Hepatocyte (in vitro differentiated cells): ENCODE measurements around the gene AGPS. TPM values are rescaled to one million over a fixed set of nuclear protein-coding genes. Genes with fewer than 3 reads are reported as not detected.

Source experiments
- DNase-seq: peaks from one replicate; pipeline ENCODE4 v3.0.0-alpha.2; 2016; ENCODE audit warnings: low spot score
- H2AFZ ChIP-seq: fragments of 200-600 bp; sonication (generic); 2 replicates; pipeline ENCODE4 v1.6.0; 2016; ENCODE audit warnings: antibody characterized with exemption, mild to moderate bottlenecking
- H3K27ac ChIP-seq: fragments of 200-600 bp; sonication (generic); 2 replicates; pipeline ENCODE4 v1.5.1; 2016; ENCODE audit warnings: mild to moderate bottlenecking
- H3K27me3 ChIP-seq: fragments of 200-600 bp; sonication (generic); 2 replicates; pipeline ENCODE4 v1.6.1; 2016
- H3K36me3 ChIP-seq: fragments of 200-600 bp; sonication (generic); replicated peaks from 2 replicates; pipeline ENCODE4 v1.5.1; 2016; ENCODE audit warnings: low read depth; ENCODE audit not compliant: insufficient read depth
- H3K4me1 ChIP-seq: fragments of 200-600 bp; sonication (generic); 2 replicates; pipeline ENCODE4 v1.5.1; 2016; ENCODE audit warnings: mild to moderate bottlenecking, moderate library complexity; ENCODE audit not compliant: insufficient read depth
- H3K4me2 ChIP-seq: fragments of 200-600 bp; sonication (generic); 2 replicates; pipeline ENCODE4 v1.6.0; 2016
- H3K4me3 ChIP-seq: fragments of 200-600 bp; sonication (generic); 2 replicates; pipeline ENCODE4 v1.5.1; 2016; ENCODE audit warnings: mild to moderate bottlenecking
- H3K79me2 ChIP-seq: fragments of 200-600 bp; sonication (generic); 2 replicates; pipeline ENCODE4 v1.6.0; 2017; ENCODE audit warnings: mild to moderate bottlenecking
- H3K9me2 ChIP-seq: fragments of 200-600 bp; sonication (generic); replicated peaks from 2 replicates; pipeline ENCODE4 v1.6.0; 2017; ENCODE audit warnings: mild to moderate bottlenecking; ENCODE audit not compliant: insufficient read depth
- H3K9me3 ChIP-seq: fragments of 200-600 bp; sonication (generic); 2 replicates; pipeline ENCODE4 v1.5.1; 2016; ENCODE audit warnings: low read depth, mild to moderate bottlenecking
- H4K20me1 ChIP-seq: fragments of 200-600 bp; sonication (generic); 2 replicates; pipeline ENCODE4 v1.6.0; 2016; ENCODE audit warnings: mild to moderate bottlenecking; ENCODE audit not compliant: insufficient read depth, poor library complexity, severe bottlenecking
- CTCF ChIP-seq: fragments of 200-600 bp; sonication (generic); IDR thresholded peaks from 2 replicates; pipeline ENCODE4 v1.5.1; 2016; ENCODE audit warnings: antibody characterized with exemption, mild to moderate bottlenecking; ENCODE audit not compliant: poor library complexity
- EZH2 ChIP-seq: fragments of 200-600 bp; sonication (generic); IDR thresholded peaks from 2 replicates; pipeline ENCODE4 v1.6.1; 2016; ENCODE audit warnings: antibody characterized with exemption, mild to moderate bottlenecking, borderline replicate concordance
- EZH2phosphoT487 ChIP-seq: fragments of 200-600 bp; sonication (generic); IDR thresholded peaks from one replicate; pipeline ENCODE4 v1.6.1; 2018; ENCODE audit warnings: antibody characterized with exemption, mild to moderate bottlenecking, low read depth, moderate library complexity; ENCODE audit not compliant: unreplicated experiment, severe bottlenecking
- WGBS: methylation state at CpG from one replicate; pipeline ENCODE4 v1.1.6; 2016; ENCODE audit warnings: low lambda C conversion rate; ENCODE audit errors: missing lambda C conversion rate; 5-methylcytosine and 5-hydroxymethylcytosine counted together
- polyA plus RNA-seq: library from polyadenylated mRNA; unstranded; fragments of >200 nt; fragmentation: Nextera tagmentation; extraction: Ambion mirVana; gene quantifications from 2 replicates; pipeline ENCODE4 v1.2.1, GENCODE V29; 2016
- total RNA-seq: library from RNA; depleted of rRNA; stranded (reverse); fragments of >200 nt; gene quantifications from 2 replicates; pipeline ENCODE4 v1.2.3, GENCODE V29; 2014

AGPS gene
- total and polyA plus RNA-seq, 2 experiments from 2014 or later: 26.6 to 36.1 TPM

DNA sequence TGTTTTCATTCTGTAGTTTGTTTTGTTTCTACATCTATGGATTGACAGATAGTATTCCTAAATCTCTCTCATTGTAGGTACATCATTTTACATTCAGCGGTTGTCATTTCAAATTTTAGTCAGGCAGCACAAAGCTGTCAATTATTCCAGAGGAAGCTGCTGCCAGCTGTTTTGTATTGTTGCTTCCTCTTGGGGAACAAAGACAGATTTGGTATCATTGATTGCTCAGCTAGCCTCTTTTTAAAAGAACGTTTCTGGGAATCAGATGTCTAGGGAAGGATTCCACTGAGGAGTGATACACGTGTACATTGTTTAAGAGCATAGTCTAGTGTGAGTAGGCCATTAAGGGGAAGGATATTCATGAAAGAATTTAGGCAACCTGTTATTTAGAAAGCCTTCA lies 145.8 kb downstream of the AGPS start:
- H3K79me2 ChIP-seq: no peaks in the 10 kb centered on the region
- H3K27ac ChIP-seq: no peak overlapping the region
- H3K4me2 ChIP-seq: no peak overlapping the region
- no peaks in the 10 kb centered on the region for H3K9me2 ChIP-seq
- 68% methylated on average over 3 of the region's 3 CpGs for WGBS
- DNase-seq: no peak
- no peaks in the 10 kb centered on the region for H3K27me3 ChIP-seq
- no peak overlapping the region for H2AFZ ChIP-seq
- no peaks in the 10 kb centered on the region for H3K9me3 ChIP-seq
- H3K36me3 ChIP-seq: no peaks in the 10 kb centered on the region
- H4K20me1 ChIP-seq: no peaks in the 10 kb centered on the region
- no peaks in the 10 kb centered on the region for H3K4me1 ChIP-seq
- TF ChIP-seq CTCF: no peak
- TF ChIP-seq EZH2: no peak
- TF ChIP-seq EZH2phosphoT487: no peak
- no peak overlapping the region for H3K4me3 ChIP-seq

GRCh38 chr2:177540283-177540682 lies 147.7 kb downstream of the AGPS start:
- H3K27me3 ChIP-seq: no peaks in the 10 kb centered on the region
- no peak overlapping the region for H3K4me2 ChIP-seq
- no peaks in the 10 kb centered on the region for H3K79me2 ChIP-seq
- TF ChIP-seq EZH2 (no peak), CTCF (no peak), EZH2phosphoT487 (no peak)
- H2AFZ ChIP-seq: no peak overlapping the region
- no peak overlapping the region for H3K27ac ChIP-seq
- no peak overlapping the region for H3K4me3 ChIP-seq
- H3K36me3 ChIP-seq: no peaks in the 10 kb centered on the region
- no peaks in the 10 kb centered on the region for H4K20me1 ChIP-seq
- DNase-seq: no peak
- H3K9me3 ChIP-seq: no peaks in the 10 kb centered on the region
- H3K9me2 ChIP-seq: no peaks in the 10 kb centered on the region
- H3K4me1 ChIP-seq: peaks cover 5% of the 10 kb centered on the region
- 96% methylated on average over 1 of the region's 1 CpG for WGBS

- DNase-seq: no peak
- H3K79me2 ChIP-seq: no peaks in the 10 kb centered on the region
- H3K4me2 ChIP-seq: no peak overlapping the region
- TF ChIP-seq EZH2 (no peak), CTCF (no peak), EZH2phosphoT487 (no peak)
- no peak overlapping the region for H3K4me3 ChIP-seq
- no peak overlapping the region for H3K27ac ChIP-seq
- peaks cover 5% of the 10 kb centered on the region for H3K4me1 ChIP-seq
- H3K27me3 ChIP-seq: no peaks in the 10 kb centered on the region
- H3K36me3 ChIP-seq: no peaks in the 10 kb centered on the region
- no peaks in the 10 kb centered on the region for H4K20me1 ChIP-seq
- H3K9me3 ChIP-seq: no peaks in the 10 kb centered on the region
- no peak overlapping the region for H2AFZ ChIP-seq
- no peaks in the 10 kb centered on the region for H3K9me2 ChIP-seq
Measured at GRCh38 chr2:177541258-177541991, 148.9 kb downstream of the AGPS start.
